NOMO-1 (cell line): ENCODE results near the gene SEC16B.
A peak's percentile ranks its signal among the peaks of the same experiment; 100 is the strongest.

Source experiments
- DNase-seq, 2 experiments: peaks; one replicate each; lab custom pipeline; 2025; ENCODE audit not compliant: unreplicated experiment in 2 of 2; lab: John Stamatoyannopoulos, UW

SEC16B gene

DNA sequence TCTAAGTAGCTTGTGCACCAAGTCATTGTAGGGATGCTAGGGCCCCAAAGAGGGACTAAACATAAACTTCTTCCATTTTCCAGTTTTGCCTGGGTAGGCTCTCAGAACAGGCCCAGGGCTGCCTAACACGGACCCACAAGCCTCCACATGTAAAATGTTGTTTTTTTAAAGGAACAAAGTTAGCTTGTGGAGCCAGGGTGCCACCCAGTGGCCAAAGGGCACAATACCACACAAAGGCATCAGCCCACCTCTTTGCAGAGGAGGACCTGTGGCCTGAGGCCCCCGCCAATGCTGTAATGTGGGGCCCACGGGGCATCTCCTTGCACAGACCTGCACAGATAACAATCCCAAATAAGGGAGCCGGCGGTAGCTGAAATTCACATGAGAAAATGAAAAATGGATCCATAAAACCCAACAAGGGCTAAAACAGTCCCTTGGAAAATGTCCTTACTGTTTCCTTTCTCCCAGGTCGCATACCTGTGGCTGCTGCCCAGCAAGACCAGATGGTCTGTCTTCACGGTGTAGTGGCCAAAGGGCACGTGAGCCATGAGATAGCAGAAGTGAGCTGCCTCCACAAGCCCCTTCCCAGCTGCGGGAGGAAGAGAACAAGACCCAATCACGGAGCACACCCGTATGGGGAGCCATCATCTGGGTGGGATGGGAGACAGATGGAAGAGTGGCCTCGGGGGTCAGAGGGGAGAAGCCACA lies 23.8 kb downstream of the SEC16B start:
- peak; percentile 16 to 44 for DNase-seq

DNA sequence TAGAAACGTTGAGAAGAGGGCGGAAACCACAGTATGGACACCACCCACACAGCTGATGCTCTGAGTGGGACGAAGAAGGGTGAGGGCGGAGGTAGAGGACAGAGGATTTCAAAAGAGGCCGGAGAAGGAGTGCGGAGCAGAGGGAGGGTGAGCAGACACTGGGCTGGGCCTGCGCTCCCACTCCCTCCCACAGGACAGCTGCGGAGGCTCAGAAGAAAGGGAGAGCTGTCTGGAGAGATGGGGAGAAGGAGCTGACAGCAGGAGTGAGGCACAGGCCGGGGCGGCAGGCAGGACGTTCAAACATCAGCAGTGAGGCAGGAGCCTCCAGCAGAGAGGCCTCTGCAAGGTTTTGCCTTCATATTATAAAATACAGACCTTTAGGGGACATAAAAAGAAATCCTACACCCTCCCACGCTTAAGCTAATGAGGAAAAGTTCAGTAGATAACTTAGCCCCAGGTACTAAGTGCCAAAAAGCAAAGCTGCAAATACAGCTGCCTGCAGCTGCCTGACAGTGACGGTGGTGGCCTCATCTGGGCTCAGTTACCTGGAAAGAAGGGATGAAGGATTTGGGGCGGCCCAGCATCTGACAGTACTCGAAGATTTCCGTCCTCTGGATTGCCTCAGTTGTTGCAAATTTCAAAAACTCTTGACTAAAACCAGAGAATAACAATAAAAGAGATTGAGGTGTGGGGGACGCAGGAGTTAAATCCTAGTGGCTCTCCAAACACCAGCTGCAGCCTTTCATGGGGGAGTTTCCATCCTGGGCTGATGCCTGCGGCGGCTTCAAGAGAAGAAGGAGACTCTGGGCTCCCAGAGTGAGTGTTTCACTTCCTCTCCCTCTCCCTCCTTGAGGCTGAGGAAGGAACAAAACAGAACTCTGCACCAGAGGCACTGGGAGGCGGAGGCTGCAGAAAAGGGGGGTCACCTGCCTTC lies 25.6 kb downstream of the SEC16B start:
- no peak for DNase-seq

DNA sequence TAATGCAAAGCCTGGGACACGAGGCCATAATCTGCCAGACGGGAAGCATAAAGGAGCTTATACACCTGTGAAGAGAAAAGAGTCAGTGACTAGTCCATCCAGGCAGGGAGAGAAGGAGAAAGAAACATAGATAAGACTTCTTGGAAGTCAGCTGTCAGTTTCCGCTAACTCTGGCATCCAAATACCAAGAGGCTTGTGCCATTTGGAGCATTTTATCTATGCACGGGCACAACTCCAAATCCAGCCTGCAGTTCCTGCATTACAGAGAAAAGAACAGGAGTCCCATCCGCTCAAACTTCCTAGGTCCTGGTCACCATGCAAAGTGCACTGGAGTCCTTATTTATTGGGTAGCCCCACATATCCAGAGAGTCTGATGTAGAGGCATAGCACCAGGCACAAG lies 27.9 kb downstream of the SEC16B start:
- no peak for DNase-seq

DNA sequence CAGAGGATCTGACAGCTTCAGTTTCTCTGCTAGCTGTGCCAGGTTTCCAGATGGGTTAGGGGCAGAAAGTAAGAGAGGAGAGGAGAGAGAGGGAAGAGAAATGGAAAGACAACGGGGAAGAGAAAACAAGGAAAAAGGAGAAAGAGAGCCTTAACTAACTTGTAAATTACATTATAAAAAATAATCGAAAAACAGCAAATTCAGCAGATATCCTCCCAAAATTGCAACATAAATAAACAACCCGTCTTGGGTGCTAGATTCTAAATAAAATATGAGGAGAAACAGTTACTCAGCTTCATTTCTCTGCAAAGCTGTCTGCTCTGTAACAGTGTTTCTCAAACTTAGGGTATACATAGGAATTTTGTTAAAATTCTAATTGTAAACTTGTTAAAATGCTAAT lies 29.2 kb downstream of the SEC16B start:
- no peak for DNase-seq

DNA sequence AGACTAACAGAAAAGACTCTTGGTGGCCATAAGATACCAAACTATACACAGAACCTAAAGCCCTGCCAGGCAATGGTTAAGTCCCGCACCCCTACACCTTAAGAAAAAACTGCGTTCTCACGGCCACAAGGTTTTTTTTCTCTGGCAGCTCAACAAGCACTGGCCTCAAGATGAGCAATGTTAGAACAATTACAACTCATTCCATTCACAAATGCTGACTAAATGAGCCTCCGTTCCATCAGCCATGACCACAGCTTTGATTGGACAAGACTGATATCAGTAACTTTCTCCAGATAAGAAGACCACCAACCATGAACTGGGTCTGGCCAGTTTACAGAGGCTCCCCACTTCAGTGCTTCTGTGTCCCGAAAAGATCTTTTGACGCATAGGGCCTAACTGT lies 31.9 kb downstream of the SEC16B start:
- no peak for DNase-seq

DNA sequence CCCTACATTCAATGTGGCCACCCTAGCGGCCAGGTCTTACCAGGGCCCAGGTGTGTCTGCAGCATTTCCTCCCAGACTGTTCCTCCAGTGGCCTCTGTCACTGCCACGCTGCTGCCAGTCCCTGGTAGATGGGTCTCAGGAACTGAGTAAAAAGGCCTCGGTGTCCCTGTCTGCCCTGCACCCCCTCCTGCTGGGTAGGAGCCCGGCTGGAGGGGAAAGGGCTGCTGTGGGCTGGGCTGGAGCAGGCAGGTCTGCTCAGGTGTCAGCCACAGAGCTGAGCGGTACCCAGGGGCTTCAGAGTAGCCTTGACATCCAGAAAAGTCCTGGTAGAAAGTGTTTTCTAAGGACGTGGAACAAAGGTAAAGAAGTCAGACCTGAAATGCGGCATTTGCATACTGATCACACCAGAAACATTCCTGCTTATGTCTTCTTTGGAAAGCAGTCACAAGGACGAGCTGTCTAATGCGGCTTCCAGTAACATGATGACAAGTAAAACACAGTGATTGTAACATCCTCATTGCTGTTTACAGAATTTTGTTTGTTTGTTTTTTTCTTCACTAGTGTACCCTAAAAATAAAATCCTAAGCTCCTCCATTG lies 32.6 kb downstream of the SEC16B start:
- DNase-seq, result no peak

DNA sequence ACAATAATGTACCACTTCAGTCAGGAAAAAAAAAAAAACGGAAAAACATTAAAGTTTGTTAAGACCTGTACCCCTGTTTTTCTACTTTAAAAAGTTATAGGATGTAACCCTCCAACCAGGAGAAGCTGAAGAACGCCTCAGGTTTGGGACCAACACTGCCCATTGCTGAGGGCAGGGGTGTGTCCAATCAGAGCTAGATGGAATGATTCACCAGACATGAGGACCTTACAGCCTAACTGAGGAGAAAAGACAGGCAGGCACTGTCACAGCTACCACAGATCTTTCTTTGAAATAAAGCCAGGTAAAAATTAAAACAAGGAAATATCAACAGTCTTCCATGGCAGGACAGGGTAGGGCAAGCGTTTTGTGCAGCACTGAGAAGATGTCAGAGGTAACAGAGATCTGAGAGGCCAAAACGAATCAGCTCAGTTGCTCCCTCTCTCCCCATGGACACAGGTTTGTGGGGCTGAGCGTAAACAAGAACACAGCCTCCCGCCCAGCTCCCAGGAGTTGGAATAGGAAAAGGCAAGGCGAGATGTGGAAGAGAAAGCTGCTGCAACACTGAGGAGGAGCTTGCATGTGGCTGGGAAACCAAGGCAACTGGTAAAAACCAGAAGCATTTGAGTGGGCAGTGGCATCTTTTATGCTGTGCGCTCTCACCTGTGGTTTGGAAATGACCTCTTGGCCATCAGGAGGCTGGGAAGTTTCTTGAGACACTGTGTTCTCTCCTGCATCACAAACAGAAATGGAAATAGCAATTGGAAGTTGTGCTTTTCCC lies 34.0 kb downstream of the SEC16B start:
- no peak for DNase-seq

DNA sequence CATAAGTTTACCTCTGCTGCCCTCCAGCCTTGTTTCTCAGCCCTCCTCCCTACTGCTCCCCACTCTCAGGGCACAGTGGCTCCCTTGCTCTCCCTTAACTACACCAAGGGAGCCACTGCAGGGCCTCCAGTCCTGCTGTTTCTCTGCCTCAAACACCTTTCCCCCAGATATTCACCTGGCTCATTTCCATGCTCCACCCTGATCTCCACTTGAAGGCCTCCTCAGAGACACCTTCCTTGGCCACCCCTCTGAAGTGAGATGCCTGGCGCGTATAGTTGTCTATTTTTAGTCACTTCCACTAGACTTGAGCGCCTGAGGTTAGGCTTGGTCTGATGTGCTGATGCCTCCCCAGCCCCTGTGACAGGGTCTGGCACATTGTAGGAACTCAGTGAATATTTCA lies 34.9 kb downstream of the SEC16B start:
- DNase-seq, result no peak

DNA sequence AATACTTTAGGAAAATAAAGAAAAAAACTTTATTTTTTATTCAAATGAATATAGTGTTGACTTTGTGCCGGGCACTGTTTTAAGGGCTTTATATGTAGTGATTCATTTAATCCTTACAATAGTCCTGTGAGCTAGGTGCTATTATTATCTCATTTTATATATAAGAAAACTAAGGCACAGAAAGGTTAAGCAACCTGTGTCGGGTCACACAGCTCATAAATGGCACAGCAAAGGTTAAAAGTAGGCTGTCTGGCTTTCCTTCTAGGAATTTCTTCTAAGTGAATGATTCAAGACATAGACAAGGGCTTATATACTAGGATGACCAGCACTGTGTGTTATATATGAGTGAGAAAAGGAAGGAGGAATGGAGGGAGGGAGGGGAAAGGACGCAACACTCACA lies 35.4 kb downstream of the SEC16B start:
- DNase-seq, result no peak

DNA sequence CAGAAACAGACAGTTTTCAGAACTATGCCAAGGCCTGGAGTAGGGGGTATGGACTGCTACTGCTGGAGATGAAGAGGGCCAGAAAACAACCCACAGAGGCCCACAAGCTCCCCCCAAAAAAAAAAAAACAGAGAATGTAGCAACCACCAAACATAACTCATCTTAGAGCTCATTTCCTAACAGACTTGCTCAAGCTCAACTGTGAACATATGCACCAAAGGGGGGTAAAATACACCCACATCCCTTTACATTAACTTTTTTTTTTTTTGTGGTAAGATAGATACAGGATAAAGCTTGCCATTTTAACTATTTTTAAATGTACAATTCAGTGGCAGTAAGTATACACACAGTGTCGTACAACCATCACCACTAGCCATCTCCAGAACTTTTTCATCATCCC lies 36.0 kb downstream of the SEC16B start:
- peak; percentile 72 to 75 for DNase-seq

DNA sequence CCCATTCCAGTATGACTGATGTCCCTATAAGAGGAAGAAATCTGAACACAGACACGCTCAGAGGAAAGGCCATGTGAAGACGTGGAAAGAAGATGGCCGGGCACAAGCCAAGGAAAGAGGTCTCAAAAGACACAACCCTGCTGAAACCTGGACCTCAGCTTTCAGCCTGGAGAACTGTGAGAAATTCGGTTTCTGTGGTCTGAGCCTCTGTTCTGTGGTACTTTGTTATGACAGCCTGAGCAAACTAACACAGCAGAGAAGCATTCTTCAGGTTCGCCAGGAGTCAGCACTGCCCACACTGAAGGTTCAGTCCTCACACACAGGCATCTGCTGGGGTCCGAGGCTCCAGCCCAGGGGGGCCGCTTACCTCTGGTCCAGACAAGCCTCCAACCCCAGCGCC lies 37.7 kb downstream of the SEC16B start:
- DNase-seq, result no peak

DNA sequence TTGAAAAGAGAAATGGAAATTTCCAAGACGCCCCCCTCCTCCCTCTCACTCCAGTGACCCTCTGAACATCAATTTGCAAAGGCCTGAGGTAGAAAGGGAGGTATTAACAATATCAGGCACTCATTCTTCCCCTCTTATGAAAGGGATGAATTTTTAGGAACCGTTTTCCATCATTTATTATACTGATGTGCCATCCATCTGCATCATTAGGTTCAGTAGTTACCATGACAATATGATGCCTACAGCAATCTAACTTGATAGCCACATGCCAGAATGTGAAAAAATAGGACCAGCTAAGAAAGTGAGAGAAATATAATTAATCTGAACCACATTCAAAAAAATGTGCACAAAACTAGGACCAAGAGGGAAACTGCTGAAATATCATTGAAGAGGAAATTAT lies 40.9 kb downstream of the SEC16B start:
- no peak for DNase-seq

DNA sequence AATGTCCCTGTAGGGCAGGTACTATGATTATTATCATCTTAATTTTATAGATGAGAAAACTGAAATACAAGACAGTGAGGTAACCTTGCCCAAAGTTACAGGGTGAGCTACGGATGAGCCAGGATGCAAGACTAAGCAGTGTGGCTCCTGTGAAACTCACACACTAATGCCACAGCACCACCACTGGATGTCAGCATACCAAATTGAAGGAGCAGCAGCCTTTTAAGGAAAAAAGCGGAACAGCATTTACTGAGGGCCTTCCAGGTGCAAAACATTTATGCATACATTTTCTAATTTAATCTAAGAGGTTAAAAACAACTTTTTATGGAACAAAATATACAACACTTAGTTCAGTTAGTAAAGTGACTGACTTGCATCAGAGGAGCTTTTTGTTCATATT lies 41.7 kb downstream of the SEC16B start:
- DNase-seq, result peak; percentile 1 to 22

DNA sequence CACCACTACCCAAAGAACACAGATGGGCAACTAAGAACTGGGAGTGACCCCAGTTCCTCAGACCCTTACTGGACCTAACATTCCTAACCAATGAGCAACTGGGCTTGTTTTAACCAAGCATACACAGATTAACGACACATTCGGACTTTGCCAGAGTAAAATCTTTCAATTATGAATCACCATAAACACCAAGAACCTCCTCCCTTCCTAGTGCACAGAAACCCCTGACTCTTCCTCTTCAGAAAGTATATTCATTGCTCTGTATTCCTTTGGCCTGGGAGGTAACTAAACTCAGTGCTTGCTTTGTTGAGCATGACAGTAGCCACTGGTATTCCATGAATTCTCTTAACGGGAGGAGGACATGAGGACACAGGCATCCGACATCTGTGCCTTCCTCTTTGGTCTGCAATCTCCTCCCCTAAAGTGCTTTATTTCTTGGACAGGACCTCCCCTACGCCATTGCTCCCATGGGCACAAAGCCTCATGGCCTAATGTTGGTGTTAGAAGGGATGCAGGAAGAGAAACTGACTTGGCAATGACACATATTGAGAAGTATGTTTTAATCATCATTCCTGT lies 42.7 kb downstream of the SEC16B start:
- DNase-seq, result no peak

DNA sequence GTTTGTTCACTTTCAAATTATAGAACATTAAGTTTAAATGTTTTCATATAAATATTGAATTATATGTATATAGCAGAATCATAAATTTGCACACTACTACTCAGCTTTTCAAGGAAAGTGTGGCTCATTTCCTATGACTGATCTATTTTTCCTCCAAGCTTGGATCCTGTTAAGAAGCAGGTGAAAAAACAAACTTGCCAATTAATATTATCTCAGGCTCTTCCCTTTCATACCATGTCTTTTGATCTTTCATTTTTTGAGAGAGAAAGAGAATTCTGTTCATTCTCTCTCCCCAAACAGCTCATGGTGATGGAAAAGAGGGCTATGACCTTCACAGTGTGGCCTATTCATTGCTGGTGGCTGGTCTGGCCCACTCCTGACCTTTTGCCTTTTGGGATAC lies 43.7 kb downstream of the SEC16B start:
- DNase-seq, result no peak

DNA sequence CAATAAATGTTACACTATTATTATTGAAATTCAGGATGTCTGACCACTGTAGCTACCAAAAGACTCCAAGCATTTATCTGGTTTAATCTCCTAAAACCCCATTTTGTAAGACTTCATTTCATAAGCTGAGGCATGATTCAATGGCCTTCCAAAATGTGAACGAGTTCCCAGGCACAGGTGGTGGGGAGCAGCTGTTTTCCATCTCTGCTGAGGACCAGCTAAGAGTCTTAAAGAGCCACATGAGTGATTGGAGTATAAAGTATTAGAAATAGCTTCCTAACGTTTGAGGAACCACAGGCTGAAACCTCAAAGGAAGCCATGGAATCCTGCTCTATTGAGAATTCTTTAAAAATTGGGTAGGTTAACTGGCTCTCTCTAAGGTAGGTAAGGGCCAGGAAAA lies 44.9 kb downstream of the SEC16B start:
- DNase-seq, result no peak

DNA sequence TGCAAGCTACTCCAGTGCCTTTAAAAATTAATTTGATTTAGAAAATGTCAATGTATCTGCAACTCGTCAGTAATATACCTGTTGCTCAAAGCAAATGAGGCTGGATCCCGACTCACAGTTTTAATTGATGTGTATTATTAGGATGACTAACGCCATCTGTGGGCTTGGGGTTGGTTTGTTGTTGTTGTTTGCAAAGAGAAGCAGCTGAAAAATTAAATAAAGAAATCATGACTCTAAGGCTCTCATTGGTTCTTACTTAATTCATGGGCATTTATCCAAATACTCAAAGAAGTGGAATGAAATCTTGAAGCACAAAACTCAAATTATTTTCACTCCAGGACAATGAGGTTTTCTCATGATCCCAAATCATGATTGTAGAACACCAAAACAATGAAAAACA lies 46.4 kb downstream of the SEC16B start:
- DNase-seq, result no peak

DNA sequence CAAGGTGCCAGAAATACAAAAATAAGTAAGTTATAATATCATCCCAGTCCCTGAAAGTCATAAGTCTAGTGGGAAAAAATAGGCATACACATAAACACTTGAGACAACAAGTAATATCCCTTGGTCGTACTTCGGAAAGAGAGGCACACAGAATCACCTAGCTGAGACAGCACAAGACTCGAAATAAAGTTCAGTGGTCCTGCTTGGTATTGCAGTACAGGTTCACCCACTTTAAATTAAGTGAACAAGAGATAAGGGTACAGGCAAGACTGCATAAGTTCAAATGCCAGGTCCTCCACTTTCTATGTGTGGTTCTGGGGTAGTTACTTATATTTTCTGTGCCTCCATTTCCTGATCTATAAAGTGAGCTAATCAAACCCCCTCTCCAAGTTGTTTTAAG lies 47.6 kb downstream of the SEC16B start:
- no peak for DNase-seq

DNA sequence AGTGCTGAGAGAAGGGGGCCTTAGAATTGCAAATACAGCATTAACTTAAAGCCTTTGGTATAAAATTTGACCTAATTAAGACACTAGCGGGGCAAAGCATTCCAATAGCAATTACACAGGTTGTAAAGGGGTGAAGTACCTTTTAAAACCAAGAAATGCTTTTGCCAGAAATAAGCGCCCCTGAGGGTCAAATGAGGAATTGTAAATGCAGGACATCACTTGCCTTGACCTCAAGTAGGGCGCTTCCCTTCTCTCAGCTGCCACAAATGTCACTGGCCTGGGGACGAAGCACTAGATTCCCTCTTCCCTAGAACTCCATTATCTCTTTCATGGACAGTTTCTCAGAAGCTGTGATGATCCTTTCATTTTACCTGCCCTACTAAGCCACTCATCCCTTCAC lies 48.3 kb downstream of the SEC16B start:
- no peak for DNase-seq

DNA sequence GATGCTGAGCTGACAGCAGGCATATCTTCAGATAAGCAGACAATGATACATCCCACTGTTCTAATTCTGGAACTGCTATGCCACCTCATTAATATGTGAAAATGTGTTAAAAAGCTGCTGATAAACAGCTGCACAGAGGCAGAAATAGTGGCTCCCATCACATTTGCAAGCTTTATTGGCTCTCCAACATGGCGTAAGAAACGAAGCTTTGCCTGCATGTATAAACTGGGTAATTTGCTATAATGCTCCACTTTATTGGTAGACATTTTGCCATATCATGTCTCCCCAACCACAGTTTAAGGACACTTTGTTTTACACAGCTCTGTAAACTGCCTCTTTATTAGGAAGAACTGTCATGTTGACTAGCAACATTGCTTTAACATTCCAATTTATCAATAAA lies 49.8 kb downstream of the SEC16B start:
- no peak for DNase-seq

DNA sequence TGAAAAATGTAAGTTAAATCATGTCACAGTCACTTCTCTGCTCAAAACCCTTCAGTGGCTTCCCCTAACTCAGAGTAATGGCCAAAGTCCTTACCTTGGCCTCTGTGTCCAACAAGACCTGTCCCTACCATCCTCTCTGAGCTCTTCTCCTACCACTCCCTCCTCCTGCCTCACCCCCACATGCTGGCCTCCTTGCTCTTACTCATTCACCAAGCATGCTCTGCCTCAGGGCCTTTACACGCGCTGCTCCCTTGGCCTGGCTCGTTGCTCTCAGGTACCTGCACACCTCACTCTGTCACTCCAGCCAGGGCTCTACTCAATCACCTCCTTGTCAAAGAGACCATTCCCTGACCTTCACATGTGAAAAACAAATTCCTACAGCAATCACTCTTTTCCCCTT lies 54.2 kb downstream of the SEC16B start:
- no peak for DNase-seq
